ENCODE results near the gene PRPSAP2. TPM values are rescaled to one million over a fixed set of nuclear protein-coding genes. Genes with fewer than 3 reads are reported as not detected.

PRPSAP2 gene
- total RNA-seq, 1 donor from 2014 or later: 43.0 TPM

DNA sequence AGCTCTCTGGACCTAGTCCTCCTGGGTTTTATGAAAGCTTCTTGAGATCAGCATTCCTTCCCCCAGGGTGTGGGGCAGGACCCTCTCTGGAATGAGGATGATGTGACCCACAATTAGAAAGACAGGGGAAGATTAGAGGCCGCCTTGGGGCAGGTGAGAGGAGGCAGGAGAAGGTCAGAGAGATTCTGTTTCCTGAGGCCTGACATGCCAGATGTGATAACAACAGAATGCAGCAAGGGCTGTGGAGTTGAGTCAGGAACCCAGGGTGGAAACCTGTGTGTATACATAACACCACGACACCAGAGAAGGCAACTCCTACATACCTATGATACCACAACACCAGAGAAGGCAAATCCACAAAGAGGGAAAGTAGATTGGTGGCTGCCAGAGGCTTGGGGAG, 88.6 kb downstream of the PRPSAP2 start:
- no peaks in the 10 kb centered on the region for H3K27me3 ChIP-seq (ENCODE audit: control insufficient read depth, insufficient read depth, low read length)

DNA sequence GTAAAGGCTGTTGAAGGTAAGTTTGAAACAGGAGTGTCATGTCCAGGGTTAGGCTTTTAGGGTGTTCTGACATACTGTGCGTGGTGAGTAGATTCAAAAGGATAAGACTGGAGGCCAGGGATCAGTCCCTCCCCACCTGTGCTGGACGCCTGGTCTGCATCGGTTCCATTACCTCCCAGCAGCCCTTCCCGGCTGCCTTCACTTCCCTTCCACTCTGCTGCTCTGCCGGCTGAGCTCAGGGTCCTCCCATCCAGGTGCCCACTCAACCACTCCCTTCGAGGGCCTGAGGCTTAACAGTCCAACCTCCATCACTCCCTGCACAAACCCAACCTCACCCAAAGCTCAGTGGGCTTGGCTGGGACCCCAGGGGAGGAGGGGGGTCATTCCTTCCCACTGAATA, 89.9 kb downstream of the PRPSAP2 start:
- TF ChIP-seq, protein P1, sequence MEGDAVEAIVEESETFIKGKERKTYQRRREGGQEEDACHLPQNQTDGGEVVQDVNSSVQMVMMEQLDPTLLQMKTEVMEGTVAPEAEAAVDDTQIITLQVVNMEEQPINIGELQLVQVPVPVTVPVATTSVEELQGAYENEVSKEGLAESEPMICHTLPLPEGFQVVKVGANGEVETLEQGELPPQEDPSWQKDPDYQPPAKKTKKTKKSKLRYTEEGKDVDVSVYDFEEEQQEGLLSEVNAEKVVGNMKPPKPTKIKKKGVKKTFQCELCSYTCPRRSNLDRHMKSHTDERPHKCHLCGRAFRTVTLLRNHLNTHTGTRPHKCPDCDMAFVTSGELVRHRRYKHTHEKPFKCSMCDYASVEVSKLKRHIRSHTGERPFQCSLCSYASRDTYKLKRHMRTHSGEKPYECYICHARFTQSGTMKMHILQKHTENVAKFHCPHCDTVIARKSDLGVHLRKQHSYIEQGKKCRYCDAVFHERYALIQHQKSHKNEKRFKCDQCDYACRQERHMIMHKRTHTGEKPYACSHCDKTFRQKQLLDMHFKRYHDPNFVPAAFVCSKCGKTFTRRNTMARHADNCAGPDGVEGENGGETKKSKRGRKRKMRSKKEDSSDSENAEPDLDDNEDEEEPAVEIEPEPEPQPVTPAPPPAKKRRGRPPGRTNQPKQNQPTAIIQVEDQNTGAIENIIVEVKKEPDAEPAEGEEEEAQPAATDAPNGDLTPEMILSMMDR (IDR thresholded peaks at IDR 0.05; ENCODE audit: insufficient read depth, low read length, poor library complexity, severe bottlenecking): no peak
- Histone ChIP-seq H3K27me3 (ENCODE audit: control insufficient read depth, insufficient read depth, low read length) (no peaks in the 10 kb centered on the region), H3K36me3 (ENCODE audit: control insufficient read depth, insufficient read depth, low read length) (no peaks in the 10 kb centered on the region), H3K4me3 (ENCODE audit: low read depth, low read length) (no peak overlapping the region)
- no peak for DNase-seq (ENCODE audit: low read depth)

More for the DNA sequence above, 88.6 kb downstream of the PRPSAP2 start:
- no peak for DNase-seq (ENCODE audit: low read depth)
- Histone ChIP-seq H3K4me3 (ENCODE audit: low read depth, low read length) (no peak overlapping the region), H3K36me3 (ENCODE audit: control insufficient read depth, insufficient read depth, low read length) (no peaks in the 10 kb centered on the region)
- TF ChIP-seq, protein P1 (IDR thresholded peaks at IDR 0.05; ENCODE audit: insufficient read depth, low read length, poor library complexity, severe bottlenecking): no peak

DNA sequence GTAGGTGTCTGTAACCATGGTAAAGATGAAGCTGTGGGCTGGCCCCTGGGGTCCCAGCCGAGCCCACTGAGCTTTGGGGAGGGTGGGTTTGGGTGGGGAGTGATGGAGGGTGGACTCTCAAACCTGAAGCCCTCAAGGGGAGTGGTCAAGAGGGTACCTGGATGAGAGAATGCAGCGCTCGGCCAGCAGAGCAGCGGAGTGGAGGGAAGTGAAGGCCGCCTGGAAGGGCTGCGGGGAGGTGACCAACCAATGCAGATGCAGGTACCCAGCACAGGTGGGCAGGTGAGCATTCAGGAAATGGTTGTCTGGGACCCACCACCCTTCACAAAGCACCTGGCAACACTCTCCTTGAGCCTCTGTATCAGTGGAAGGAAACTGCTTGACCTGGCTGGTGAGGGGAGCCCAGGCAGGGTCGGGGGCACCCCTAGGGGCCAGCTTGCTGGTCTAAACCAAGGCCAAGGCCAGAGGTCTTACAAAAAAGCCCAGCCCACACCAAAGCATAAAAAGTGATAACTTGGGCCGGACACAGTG, 90.6 kb downstream of the PRPSAP2 start:
- no peaks in the 10 kb centered on the region for H3K27me3 ChIP-seq (ENCODE audit: control insufficient read depth, insufficient read depth, low read length)
- TF ChIP-seq, protein P1 (IDR thresholded peaks at IDR 0.05; ENCODE audit: insufficient read depth, low read length, poor library complexity, severe bottlenecking): no peak
- DNase-seq (ENCODE audit: low read depth): no peak
- H3K36me3 ChIP-seq (ENCODE audit: control insufficient read depth, insufficient read depth, low read length): no peaks in the 10 kb centered on the region
- no peak overlapping the region for H3K4me3 ChIP-seq (ENCODE audit: low read depth, low read length)

DNA sequence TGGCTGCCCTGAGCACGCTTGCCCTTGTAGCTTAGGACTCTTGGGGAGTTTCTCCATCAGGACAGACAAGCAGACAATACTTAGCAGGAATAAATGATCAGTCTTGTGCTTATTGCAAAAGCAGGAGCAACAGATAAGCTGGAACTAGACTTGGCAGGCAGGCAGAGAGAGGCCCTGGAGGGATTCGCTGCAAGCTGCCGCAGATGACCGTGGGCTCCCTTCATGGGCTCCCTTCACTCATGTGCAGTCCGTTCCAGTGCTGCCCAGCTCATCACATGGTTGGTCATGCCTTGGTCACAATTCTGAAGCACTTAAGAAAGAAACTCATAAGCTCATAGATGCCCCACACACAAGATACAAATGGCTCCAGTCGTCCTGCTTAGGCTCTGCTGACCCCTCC, 91.6 kb downstream of the PRPSAP2 start:
- no peaks in the 10 kb centered on the region for H3K36me3 ChIP-seq (ENCODE audit: control insufficient read depth, insufficient read depth, low read length)
- no peak for DNase-seq (ENCODE audit: low read depth)
- no peaks in the 10 kb centered on the region for H3K27me3 ChIP-seq (ENCODE audit: control insufficient read depth, insufficient read depth, low read length)
- H3K4me3 ChIP-seq (ENCODE audit: low read depth, low read length): no peak overlapping the region
- TF ChIP-seq, protein P1 (IDR thresholded peaks at IDR 0.05; ENCODE audit: insufficient read depth, low read length, poor library complexity, severe bottlenecking): no peak

DNA sequence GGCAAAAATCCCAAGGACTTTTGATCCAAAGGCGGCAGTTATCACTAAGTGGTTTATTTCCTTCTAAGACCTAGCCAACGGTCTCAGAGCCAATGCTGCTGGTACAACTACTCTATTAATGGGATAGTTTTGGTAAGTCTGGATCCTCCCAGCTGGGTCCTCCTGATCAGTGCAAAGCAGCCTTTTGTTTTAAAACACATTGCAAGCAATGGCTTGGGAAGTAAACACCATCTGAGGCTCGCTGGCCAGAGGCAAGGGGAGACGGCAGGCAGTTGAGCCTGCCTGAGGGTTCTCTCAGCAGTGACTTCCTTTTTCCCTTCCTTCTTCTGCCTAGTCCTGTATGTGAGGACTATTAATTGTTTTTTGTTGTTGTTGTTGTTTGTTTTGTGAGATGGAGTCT, 92.4 kb downstream of the PRPSAP2 start:
- no peak for DNase-seq (ENCODE audit: low read depth)
- TF ChIP-seq, protein P1 (IDR thresholded peaks at IDR 0.05; ENCODE audit: insufficient read depth, low read length, poor library complexity, severe bottlenecking): no peak
- Histone ChIP-seq H3K36me3 (ENCODE audit: control insufficient read depth, insufficient read depth, low read length) (no peaks in the 10 kb centered on the region), H3K4me3 (ENCODE audit: low read depth, low read length) (no peak overlapping the region), H3K27me3 (ENCODE audit: control insufficient read depth, insufficient read depth, low read length) (no peaks in the 10 kb centered on the region)
